GM21360 (cell line): Measurements from ENCODE around the gene CDK13.
"Not testable (repeated sequence)": the region's sequence is repeated elsewhere in the genome, so short reads cannot be mapped to it uniquely, and the experiment has no call there.

Source experiments
- ATAC-seq: cut with Tn5 transposase; IDR thresholded peaks from one replicate; pipeline ENCODE4 v1.9.1; 2021; ENCODE audit warnings: mild to moderate bottlenecking, moderate library complexity; ENCODE audit not compliant: unreplicated experiment

The CDK13 gene

DNA sequence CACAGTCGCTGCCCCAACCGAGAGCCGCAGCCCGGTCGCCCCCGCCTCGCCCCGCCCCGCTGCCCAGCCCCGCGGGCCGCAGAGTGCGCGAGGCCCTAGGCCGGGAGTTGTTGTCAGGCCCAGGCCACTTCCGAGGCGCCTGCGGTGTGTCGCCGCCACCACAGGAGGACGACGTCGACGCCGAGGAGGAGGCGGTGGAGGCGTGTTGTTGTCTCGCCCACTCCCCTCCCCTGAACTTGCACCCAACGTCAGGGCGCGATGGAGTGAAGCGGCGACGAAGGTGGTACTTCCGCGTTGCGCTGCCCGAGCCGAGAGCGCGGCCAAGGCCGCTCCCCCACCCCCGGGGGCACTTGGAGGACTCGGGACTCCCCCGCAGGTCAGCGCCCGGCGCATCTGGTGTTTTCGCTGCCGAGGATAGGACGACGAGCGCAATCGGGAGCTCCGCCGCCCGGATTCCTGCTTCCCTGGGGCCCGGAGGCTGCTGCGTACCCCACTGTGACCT is at the start of gene CDK13:
Gene CDK13 (plus strand): TSS at position 286 of the 502 bp plus-strand sequence. CDS start 386 bp downstream, outside the sequence.
- ATAC-seq = peak; percentile 35

DNA sequence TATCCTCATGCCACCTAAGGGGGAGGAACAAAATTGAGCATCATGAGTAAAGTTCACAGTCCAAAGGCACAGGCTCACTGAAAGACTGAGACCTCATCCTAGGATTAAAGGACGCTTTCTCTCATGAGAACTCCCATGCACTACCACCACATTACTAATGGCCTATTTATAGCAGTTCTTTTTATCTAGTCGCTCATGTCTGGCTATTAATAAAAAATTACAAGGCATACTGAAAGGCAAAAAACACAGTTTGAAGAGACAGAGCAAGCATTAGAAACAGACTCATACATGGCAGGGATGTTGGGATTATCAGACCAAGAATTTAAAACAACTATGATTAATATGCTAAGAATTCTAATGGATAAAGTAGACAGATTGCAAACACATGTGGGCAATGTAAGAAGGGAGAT is 46.0 kb upstream of the CDK13 start:
- no peak for ATAC-seq

DNA sequence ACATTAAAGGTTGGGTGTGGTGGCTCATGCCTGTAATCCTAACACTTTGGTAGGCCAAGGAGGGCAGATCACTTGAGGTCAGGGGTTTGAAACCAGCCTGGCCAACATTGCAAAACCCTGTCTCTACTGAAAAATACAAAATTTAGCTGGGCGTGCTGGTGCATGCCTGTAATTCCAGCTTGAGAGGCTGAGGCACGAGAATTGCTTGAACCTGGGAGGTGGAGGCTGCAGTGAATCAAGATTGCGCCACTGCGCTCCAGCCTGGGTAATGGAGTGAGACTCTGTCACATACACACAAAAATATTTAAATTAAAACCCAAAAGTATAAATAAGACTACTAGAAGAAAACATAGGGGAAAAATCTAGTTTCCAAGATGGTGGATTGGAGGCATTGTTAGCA is 41.9 kb upstream of the CDK13 start:
- no peak for ATAC-seq

GRCh38 chr7:39908973-39909372 is 41.1 kb upstream of the CDK13 start:
- ATAC-seq = no peak

- no peak for ATAC-seq
These were observed 40.5 kb upstream of the CDK13 start for GRCh38 chr7:39909526-39909925.

DNA sequence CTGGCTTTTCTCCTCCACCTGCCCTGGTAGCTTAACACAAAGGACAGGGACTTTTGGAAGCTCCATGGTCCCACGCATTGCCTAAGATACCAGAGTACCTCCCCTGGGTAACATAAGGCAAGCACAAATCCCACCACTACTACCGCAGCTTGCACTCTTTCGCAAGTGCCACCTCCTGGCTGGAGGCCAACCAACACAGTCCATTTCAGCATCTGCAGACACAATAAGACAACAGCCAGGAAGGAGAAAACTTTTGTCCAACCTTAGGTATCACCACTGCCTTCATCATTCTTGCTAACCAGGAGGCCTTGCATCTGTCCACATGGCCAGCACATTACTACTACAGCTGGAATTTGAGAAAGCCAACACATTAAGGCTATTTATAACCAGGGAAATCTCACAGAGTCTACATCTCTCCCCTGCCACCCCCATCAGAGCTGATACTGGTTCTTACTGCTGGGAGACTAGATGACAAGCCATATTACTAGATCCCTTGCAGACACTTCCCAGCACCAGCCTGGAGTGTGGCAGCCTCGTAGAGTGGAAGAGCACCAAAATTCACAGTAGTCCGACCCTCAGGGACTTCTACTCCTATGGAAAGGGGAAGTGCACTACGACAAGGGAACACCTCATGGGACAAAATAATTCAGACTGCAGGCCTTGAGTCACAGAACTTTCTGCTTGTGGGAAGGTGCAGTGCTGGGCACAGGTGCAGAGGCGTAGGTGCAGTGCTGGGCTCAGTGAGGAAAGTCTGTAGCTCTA is 39.8 kb upstream of the CDK13 start:
- ATAC-seq = no peak

GRCh38 chr7:39911167-39911566 is 38.9 kb upstream of the CDK13 start:
- ATAC-seq = no peak

- not testable (repeated sequence) for ATAC-seq
These were observed 34.2 kb upstream of the CDK13 start for GRCh38 chr7:39915847-39916246.

- no peak for ATAC-seq
These were observed 30.4 kb upstream of the CDK13 start for GRCh38 chr7:39919646-39920045.

DNA sequence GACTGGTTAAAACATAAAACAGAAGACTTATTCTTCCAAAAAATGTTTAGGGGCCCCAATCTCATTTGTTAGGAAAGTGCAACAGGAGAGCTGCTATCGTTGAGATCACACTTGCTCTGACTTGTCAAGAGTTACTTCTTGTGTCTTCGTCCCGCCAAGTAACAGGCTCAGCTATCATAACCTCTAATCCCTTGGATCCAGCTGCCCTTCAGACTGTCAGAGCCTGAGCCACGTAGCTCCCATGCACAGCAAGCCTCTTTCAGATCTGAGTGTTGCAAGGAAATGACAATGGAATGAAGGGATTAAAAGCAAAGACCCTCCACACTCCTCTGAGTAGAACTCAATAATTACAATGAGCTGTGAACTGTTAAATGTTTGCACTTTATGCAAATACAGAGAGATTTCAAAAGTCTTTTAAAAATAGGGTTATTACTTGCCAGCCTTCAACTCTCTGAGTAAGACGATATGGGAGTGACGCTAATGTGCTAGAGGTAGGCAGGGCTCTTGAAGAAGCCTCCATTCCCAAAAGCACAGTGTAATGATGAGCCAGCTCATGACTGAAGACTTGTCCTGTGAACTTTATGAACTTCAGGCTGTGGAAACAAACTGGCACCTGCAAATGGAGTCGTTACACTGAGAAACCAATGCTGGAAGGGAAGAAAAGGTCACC is 28.4 kb upstream of the CDK13 start:
- no peak for ATAC-seq

DNA sequence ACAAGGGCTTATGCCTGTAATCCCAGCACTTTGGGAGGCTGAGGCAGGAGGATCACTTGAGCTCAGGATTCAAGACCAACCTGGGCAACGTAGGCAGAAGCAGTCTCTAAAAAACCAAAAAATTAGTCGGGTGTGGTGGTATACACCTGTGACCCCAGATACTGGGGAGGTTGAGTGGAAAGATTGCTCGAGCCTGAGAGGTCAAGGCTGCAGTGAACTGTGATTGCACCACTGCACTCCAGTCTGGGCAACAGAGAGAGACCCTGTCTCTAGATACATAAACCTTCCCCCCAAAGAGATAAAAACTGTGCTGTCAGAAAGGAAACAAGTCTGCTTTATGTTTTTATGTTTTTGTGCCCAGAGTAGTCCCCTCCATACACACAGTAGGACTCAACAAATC is 27.5 kb upstream of the CDK13 start:
- no peak for ATAC-seq

- ATAC-seq = no peak
These were observed 27.0 kb upstream of the CDK13 start for GRCh38 chr7:39923091-39923490.

GRCh38 chr7:39924122-39924521 is 25.9 kb upstream of the CDK13 start:
- ATAC-seq = no peak

DNA sequence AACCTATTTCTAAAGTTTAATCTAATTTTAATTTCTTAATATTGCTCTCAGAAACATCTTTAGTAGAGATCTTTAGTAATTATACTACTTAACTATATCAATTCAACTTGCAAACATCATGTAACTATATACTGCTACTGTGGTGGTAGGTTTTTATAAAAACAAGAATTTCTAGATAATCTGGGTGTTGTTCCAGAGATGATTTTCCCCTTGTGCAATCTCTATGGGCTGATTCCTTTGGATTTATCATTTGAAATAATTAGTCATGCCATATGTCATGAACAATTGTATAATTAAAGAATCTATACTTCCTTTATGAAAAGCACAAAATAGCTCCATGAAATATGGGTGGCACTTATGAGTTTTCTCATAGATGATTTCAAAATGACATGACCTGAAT is 23.9 kb upstream of the CDK13 start:
- no peak for ATAC-seq

DNA sequence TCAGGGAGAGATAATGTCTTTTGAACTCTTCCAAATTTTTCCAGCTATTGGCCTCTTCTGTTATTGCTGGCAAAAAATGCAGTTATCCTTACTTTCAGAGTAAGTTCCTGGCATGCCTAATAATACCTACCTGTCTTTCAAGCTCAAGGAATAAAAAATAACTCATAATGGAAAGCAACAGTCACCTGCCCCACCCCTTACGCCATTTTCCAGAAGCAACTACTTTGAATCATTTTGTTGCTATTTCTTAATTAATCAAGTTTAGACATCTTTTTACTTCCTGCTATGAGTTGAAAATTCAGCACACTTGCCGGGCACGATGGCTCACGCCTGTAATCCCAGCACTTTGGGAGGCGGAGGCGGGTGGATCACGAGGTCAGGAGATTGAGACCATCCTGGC is 23.0 kb upstream of the CDK13 start:
- no peak for ATAC-seq

DNA sequence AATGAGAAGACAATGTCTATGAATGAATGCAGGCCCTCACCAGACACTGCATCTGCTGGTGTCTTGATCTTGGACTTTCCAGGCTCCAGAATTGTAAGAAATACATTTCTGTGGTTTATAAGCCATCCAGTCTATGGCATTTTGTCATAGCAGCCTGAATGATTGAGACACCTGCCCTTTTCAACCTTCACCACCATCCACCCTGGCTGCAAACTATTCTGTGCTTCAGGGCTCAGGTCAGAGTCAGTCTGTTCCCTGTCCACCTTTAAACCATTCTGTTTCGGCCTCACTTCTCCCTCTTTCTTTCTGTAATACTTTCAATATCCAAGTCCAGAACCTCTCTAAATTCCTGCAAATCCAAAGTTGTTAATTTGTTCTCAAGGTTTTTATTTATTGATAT is 15.9 kb upstream of the CDK13 start:
- no peak for ATAC-seq

- no peak for ATAC-seq
These were observed 13.3 kb upstream of the CDK13 start for GRCh38 chr7:39936761-39937160.

GRCh38 chr7:39937366-39938153 is 12.5 kb upstream of the CDK13 start:
- no peak for ATAC-seq

DNA sequence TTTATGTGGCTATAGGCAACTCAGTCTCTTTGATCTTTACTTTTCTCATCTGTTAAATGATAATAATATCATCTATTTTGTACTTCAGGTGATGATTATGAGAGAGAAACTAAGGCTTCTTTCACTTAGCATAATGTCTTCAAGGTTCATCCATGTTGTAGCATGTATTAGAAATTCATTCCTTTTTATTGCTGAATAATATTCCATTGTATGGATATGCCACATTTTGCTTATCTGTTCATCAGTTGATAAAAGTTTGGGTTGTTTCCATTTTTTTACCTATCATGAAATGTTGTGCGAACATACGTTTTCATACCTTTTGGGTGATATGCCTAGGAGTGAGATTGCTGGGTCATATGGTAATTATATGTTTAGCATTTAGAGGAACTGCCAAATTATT is 7.2 kb upstream of the CDK13 start:
- no peak for ATAC-seq

- ATAC-seq = no peak
These were observed 3.4 kb upstream of the CDK13 start for GRCh38 chr7:39946693-39947092.

DNA sequence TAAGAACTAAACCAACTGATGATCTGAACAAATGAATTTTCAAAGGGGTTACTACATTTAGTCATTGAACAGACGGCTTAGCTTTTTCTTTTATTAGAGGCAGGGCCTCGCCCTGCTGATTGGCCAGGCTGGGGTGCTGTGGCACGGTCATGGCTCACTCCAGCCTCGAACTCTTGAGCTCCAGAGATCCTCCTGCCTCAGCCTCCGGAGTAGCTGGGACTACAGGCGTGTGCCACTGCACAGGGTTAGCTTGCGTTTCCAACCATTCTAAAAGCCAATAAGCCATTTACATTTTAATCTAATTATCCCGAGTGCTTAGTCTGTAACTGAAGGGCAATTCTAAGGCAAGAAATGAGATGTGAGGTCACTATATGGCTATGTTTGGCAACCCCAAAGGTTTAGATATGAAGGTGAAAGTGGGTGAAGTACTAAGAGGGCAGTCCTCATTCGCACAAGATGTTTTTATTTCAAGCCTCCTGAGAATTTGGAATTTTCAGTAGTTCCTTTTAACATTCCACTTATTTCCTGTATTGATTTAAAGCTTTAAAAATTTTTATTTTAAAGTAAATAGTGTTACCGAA is 1.6 kb upstream of the CDK13 start:
- no peak for ATAC-seq
